ENCODE results near the gene PCDHGA5.
"Not testable (repeated sequence)": the region's sequence is repeated elsewhere in the genome, so short reads cannot be mapped to it uniquely, and the experiment has no call there.

Gene PCDHGA5

DNA sequence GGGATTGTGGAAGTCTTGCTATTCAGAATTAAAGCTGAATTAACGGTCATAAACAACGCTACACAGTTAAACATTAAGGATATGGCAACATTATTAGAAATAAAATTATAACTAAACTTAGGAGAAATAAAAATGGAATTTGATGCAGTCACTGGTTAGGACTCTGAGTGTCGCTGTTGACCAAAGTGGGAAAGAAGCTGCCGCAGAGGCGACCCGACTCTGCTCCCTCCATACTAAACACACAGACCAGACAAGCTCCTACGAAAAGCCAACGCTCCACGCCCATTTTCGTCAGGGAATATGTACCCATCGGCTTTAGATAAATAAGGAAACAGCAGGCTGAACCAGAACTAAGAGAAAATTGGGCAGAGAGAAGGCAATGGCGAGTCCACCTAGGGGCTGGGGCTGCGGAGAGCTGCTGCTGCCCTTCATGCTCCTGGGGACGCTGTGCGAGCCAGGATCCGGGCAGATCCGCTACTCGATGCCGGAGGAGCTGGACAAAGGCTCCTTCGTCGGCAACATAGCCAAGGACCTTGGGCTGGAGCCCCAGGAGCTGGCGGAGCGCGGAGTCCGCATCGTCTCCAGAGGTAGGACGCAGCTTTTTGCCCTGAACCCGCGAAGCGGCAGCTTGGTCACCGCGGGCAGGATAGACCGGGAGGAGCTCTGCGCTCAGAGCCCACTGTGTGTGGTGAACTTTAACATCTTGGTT is at the start of gene PCDHGA5:
Gene PCDHGA5, plus strand, starts transcription at position 211 of the 709 bp plus-strand sequence. Its CDS starts 169 bp downstream, at position 380.
- DNase-seq (ENCODE audit: extremely low spot score, insufficient read length, low read depth), result no peak
- no peak for FAIRE-seq

DNA sequence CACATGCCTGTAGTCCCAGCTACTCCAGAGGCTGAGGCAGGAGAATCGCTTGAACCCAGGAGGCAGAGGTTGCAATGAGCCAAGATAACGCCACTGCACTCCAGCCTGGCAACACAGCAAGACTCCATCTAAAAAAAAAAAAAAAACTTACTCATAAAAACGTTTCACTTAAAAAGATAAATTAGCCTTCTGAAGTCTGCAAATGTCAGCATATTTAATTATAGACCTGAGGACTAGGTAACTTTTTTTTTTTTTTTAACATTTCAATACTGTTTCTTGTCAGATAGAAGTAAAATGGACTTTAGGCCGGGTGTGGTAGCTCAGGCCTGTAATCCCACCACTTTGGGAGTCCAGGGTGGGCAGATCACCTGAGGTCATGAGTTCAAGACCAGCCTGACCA is 47.0 kb upstream of the PCDHGA5 start:
- FAIRE-seq; DNase-seq (ENCODE audit: extremely low spot score, insufficient read length, low read depth): not testable (repeated sequence)

DNA sequence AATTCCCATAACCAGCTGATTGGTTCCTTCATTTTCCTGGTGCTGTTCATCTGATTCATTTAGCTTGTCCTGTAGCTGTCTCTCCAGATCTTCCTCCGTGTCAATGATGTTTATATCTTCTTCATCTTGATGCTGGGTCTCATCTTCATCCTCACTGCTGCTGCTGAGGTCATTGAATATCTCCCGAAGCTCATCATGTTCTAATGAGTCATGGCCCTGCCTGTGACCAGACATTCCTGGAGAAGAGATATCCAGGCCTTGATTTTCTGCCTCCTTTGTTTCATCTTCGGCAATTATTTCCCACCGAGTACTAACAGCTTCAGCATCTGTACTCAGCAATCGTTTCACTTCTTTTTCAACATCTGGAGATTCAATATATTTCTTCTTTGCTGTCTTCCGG is 44.8 kb upstream of the PCDHGA5 start:
- no peak for DNase-seq (ENCODE audit: extremely low spot score, insufficient read length, low read depth)
- no peak for FAIRE-seq

DNA sequence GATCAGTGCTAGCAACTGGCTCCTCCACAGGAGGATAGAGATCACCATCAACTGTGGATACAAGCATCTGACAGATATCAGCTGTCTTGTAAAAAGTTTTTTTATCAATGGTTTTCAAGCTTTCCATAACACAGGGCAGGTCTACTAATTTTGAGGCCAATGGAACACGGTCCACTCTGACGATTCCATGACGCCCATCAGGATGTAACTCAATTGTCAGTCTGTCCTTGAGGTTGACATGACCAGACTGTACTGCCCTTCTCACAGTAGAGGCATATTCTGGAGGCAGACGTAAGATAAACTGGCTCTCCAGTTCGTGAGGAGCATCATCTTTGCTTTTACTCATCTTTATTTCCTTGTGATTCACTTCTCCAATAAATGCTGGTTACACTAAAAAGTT is 44.3 kb upstream of the PCDHGA5 start:
- DNase-seq (ENCODE audit: extremely low spot score, insufficient read length, low read depth) (no peak), FAIRE-seq (no peak)

DNA sequence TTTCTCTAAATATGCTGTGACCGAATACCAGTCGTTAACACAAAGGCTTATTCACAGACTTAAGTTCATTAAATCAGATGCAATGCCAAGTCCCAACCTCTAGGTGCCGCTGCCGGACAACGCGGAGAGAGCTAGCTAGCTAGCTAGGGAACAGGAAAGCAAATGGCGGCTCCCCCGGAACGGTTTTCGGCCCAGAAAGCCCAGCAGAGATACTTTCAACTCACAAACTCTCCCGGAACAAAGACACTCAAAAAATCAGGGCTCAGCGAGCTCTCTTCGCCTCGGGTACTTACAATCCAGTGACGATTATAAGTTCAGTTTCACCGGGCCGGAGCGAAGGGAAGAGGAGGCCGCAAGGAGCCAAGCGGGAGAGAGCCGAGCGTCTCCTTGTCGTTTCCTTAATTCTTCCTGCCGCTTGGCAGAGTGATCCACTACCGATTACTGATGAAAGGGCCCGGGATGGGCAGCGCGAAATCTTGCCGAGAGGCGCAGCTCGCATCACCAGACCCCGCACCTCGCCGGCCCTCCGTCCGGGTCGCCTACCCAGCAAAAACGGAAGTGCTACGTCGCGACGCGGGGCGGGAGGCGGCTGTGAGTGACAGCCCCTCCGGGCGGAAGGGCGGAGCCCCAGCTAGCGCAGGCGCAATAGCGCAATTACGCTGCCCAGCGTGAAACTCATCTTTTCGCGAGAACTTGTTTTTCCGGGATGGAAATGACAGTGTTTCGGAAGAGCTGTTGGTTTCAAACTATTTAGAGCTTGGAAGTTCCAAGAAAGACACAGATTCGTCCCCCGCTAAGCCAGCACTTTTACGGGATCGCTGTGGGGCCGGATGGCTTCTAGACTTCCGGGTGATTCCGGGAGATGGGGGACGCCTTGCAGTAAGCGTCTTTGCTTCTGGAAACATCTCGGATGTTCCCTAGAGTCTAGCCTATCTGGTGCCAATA is 43.5 kb upstream of the PCDHGA5 start, which contains the start of gene TAF7:
Gene TAF7, minus strand, starts transcription at position 560 of the 945 bp plus-strand sequence. CDS start 740 bp downstream, outside the sequence.
- FAIRE-seq, result peak; percentile 89
- peak; percentile 81 for DNase-seq (ENCODE audit: extremely low spot score, insufficient read length, low read depth)

DNA sequence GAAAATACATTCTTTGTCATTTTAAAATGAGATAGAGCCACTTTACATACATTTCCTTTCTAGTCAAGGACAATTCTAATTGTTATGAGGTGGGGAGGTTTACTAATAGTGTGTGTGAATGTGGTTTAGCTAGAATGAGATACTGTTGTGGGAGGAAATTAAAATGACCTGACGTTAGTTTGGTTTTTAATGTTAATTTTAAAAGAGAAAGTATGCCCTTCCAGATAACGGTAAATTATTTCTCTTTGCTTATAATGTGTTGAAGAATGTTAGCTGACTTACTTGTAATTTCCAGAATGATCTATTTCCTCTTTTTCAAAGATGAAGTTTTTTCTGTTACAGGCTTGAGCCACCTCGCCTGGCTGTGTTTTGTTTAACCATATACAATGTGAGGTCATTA is 41.7 kb upstream of the PCDHGA5 start:
- FAIRE-seq, result no peak

DNA sequence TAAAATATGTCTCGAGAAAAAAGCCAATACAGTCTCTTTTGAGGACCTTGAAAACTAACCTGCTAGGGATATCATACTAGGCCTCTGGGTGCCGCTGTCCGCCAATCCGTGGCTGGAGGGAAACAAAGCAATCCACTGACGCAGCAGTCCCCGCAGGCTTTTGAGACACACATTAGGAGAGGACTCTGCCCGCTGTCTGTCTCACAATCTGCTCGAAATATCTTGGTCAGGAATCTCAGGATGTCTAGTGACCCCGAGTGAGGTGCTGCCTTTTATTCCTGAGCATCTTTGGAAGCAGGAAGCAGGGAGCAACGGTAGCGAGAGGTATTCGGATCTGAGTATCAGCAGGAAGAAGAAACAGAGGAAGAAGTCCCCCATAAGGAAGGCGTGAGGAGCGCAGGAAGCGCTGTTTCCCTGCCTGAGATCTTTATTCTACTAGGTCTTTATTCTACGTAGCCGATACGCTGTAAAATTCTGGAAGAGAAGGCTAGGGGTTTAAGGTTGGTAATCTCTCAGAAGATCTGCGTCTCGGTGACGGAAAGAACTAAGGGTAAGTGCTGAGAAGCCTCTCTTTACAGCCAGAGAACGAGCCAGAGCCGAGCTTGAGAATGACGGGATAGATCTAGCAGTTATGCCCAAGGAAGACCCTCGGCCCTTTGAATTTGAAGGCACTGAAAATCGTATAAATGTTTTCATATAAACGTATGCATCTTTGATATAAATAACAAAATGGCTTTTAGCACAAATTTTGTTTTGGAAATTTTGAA is 37.7 kb upstream of the PCDHGA5 start:
- peak; percentile 20 for DNase-seq (ENCODE audit: extremely low spot score, insufficient read length, low read depth)
- FAIRE-seq, result peak; percentile 56

More for the DNA sequence above, 41.7 kb upstream of the PCDHGA5 start:
- DNase-seq (ENCODE audit: extremely low spot score, insufficient read length, low read depth), result no peak

DNA sequence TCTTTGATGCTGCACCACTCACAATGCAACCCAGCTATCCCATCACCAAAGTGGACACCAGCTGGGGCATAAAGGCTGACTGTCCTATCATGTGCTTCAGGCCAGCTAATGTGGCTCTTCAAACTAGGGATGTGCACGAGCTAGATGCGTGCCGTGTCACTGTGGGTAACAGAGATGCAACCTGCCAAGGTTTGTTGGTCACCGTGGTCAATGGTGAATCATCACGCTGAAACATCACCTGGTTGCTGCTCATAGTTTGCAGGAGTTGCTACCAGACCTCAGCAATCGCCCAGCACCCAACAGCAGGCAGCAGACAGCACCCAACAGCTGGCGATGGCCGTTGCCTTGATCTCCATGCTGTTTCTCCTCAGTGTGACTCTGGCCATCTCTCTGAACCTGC is 35.7 kb upstream of the PCDHGA5 start:
- FAIRE-seq, result no peak
- no peak for DNase-seq (ENCODE audit: extremely low spot score, insufficient read length, low read depth)

DNA sequence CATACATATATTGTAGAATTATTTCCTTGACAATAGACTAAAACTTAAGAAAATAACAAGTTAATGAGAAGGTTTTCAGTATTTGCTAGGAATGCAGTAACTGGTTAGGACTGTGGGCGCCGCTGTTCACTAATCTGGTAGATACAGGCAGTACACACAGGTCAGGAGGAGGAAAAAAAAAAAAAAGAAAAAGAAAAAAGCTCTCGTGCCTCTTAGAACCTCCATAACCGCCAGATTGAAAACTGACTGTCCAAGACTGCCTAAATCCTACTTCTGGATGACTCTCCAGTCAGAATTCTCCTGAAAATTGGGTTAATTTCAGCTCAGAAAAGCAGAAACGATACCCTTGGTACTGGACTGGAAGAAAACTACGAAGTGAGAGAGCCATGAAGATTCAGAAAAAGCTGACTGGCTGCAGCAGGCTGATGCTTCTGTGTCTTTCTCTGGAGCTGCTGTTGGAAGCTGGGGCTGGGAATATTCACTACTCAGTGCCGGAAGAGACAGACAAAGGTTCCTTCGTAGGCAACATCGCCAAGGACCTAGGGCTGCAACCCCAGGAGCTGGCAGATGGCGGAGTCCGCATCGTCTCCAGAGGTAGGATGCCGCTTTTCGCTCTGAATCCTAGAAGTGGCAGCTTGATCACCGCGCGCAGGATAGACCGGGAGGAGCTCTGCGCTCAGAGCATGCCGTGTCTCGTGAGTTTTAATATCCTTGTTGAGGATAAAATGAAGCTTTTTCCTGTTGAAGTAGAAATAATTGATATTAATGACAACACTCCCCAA is 33.5 kb upstream of the PCDHGA5 start, which contains the start of gene PCDHGA1:
Gene PCDHGA1, plus strand, starts transcription at position 216 of the 782 bp plus-strand sequence.
- FAIRE-seq (no peak), DNase-seq (ENCODE audit: extremely low spot score, insufficient read length, low read depth) (no peak)

DNA sequence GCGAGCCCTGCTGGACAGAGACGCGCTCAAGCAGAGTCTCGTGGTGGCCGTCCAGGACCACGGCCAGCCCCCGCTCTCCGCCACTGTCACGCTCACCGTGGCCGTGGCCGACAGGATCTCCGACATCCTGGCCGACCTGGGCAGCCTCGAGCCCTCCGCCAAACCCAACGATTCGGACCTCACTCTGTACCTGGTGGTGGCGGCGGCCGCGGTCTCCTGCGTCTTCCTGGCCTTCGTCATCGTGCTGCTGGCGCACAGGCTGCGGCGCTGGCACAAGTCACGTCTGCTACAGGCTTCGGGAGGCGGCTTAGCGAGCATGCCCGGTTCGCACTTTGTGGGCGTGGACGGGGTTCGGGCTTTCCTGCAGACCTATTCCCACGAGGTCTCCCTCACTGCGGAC is 31.4 kb upstream of the PCDHGA5 start:
- not testable (repeated sequence) for DNase-seq (ENCODE audit: extremely low spot score, insufficient read length, low read depth); FAIRE-seq

DNA sequence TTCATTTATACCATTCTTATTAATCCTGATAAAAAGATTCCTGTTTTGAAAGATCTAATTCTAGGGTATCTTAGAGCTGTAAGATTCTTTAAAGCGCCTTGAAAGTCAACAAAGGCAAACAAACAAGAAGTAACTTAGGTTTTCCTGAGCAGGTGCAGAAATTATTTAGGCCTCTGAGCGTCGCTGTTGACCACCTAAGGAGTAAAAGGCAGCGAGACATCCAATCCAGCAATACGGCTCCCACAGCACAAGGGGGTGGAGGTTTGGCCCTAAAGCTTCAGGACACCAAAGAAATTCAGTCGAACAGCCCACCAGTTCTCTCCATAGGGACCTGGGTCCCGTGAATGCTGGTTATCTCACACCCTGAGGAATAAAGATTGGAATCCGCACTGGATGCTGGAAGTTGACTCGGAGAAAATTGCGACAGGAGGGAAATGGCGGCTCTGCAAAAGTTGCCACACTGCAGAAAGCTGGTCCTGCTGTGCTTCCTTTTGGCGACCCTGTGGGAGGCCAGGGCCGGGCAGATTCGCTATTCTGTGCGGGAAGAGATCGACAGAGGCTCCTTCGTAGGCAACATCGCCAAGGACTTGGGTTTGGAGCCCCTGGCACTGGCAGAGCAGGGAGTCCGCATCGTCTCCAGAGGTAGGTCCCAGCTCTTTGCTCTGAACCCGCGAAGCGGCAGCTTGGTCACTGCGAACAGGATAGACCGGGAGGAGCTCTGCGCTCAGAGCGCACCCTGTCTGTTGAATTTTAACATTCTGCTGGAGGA is 25.2 kb upstream of the PCDHGA5 start, which contains the start of gene PCDHGA2:
Gene PCDHGA2, plus strand, starts transcription at position 223 of the 769 bp plus-strand sequence.
- FAIRE-seq (no peak), DNase-seq (ENCODE audit: extremely low spot score, insufficient read length, low read depth) (no peak)

DNA sequence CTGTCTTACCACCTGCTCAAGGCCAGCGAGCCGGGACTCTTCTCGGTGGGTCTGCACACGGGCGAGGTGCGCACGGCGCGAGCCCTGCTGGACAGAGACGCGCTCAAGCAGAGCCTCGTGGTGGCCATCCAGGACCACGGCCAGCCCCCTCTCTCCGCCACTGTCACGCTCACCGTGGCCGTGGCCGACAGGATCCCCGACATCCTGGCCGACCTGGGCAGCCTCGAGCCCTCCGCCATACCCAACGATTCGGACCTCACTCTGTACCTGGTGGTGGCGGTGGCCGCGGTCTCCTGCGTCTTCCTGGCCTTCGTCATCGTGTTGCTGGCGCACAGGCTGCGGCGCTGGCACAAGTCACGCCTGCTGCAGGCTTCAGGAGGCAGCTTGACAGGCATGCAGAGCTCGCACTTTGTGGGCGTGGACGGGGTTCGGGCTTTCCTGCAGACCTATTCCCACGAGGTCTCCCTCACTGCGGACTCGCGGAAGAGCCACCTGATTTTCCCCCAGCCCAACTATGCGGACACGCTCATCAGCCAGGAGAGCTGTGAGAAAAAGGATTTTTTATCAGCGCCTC is 23.1 kb upstream of the PCDHGA5 start:
- FAIRE-seq; DNase-seq (ENCODE audit: extremely low spot score, insufficient read length, low read depth): not testable (repeated sequence)

DNA sequence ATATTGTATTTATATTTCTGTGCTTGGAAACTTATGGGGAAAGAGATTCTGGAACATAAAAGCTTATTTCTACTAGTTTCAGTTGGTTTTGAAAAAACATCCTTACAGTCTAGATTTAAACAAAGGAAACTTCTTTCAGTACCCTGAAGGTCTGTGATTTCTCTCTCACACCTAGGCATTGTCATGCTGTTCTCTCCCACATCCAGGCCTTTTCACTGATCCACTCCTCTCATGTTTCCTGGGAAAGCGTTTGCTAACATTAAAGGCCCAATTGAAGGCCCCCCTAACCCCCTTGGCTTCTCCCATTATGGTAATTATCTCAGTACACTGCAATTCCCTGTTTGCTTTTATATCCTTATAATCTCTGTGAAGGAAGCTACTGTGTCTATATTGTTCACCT is 21.2 kb upstream of the PCDHGA5 start:
- DNase-seq (ENCODE audit: extremely low spot score, insufficient read length, low read depth) (no peak), FAIRE-seq (no peak)

DNA sequence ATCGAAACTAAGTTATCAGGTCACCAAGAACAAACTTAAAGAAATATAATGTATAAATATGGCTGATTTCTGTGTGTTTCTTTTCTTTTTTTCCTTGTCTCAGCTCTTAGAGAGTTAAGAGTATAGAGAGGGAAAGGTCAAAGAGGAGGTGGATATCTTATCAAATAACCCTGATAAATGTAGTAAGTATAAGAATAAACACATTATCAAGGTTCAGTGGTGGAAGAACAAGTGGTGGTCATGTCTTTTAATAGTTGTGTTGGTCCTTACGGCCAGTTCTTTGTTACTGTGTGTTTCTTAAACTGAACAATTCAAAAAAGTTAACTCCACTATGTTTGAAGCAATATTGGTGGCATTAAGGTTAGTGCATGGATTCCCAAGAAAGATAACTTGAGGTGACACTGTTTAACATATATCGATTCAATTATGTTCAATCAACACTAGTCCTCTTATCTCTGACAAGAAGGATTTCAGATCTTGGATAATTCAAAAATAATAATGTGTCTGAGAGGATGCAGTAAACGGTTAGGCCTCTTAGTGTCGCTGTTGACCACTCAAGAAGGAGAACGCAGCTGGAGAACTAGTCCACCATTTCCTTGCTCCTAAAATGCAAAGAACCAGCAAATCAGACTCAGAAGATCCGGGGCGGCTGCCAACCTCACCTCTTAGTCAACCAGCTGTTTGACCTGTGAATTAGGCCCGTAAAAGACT is 20.6 kb upstream of the PCDHGA5 start, which contains the start of gene PCDHGA3:
Gene PCDHGA3, plus strand, starts transcription at position 588 of the 711 bp plus-strand sequence. CDS start 205 bp downstream, outside the sequence.
- FAIRE-seq, result no peak
- no peak for DNase-seq (ENCODE audit: extremely low spot score, insufficient read length, low read depth)

DNA sequence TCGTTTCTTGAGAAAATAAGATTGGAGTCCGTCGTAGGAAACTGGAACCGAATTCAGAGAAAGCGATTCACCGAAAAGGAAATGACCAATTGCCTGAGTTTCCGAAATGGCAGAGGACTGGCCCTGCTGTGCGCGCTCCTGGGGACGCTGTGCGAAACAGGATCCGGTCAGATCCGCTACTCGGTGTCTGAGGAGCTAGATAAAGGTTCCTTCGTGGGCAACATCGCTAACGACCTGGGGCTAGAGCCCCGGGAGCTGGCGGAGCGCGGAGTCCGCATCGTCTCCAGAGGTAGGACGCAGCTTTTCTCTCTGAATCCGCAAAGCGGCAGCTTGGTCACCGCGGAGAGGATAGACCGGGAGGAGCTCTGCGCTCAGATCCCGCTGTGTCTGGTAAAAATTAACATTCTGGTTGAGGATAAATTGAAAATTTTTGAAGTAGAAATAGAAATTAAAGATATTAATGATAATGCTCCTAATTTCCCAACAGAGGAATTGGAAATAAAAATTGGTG is 20.0 kb upstream of the PCDHGA5 start:
- no peak for DNase-seq (ENCODE audit: extremely low spot score, insufficient read length, low read depth)
- FAIRE-seq, result no peak

DNA sequence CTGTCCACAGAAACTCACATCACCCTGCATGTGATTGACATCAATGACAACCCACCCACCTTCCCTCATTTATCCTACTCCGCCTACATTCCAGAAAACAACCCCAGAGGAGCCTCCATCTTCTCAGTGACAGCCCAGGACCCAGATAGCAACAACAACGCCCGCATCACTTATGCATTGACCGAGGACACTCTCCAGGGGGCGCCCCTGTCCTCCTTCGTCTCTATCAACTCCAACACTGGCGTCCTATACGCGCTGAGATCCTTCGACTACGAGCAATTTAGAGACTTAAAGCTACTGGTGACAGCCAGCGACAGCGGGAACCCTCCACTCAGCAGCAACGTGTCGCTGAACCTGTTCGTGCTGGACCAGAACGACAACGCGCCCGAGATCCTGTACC is 18.6 kb upstream of the PCDHGA5 start:
- DNase-seq (ENCODE audit: extremely low spot score, insufficient read length, low read depth), result no peak
- FAIRE-seq, result no peak

DNA sequence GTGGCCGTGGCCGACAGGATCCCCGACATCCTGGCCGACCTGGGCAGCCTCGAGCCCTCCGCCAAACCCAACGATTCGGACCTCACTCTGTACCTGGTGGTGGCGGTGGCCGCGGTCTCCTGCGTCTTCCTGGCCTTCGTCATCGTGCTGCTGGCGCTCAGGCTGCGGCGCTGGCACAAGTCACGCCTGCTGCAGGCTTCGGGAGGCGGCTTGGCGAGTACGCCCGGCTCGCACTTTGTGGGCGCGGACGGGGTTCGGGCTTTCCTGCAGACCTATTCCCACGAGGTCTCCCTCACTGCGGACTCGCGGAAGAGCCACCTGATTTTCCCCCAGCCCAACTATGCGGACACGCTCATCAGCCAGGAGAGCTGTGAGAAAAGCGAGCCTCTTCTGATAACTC is 17.9 kb upstream of the PCDHGA5 start:
- FAIRE-seq; DNase-seq (ENCODE audit: extremely low spot score, insufficient read length, low read depth): not testable (repeated sequence)

Data from GM18507 (cell line).